Measurements from ENCODE around the gene DNAAF5. TPM values are rescaled to one million over a fixed set of nuclear protein-coding genes. Genes with fewer than 3 reads are reported as not detected.
"Not testable (repeated sequence)": the region's sequence is repeated elsewhere in the genome, so short reads cannot be mapped to it uniquely, and the experiment has no call there.

DNAAF5 gene
- total and polyA plus RNA-seq, 2 donors: 8.3 to 9.2 TPM

DNA sequence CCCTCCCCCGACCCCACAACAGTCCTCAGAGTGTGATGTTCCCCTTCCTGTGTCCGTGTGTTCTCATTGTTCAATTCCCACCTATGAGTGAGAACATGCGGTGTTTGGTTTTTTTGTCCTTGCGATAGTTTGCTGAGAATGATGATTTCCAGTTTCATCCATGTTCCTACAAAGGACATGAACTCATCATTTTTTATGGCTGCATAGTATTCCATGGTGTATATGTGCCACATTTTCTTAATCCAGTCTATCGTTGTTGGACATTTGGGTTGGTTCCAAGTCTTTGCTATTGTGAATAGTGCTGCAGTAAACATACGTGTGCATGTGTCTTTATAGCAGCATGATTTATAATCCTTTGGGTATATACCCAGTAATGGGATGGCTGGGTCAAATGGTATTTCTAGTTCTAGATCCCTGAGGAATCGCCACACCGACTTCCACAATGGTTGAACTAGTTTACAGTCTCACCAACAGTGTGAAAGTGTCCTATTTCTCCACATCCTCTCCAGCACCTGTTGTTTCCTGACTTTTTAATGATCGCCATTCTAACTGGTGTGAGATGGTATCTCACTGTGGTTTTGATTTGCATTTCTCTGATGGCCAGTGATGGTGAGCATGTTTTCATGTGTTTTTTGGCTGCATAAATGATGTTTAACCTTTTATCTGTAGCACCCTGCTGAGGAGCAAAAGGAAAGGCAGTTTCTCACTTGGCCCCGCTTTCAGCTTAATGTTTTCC, 70.1 kb downstream of the DNAAF5 start:
- H3K27me3 ChIP-seq (ENCODE audit: control insufficient read depth in 2 of 2, insufficient read depth in 1 of 2, low read length in 1 of 2); DNase-seq (ENCODE audit: low read depth in 6 of 9, low spot score in 9 of 9); H3K27ac ChIP-seq (ENCODE audit: low read depth in 1 of 2, low read length in 1 of 2); H3K36me3 ChIP-seq (ENCODE audit: control insufficient read depth in 2 of 2, insufficient read depth in 2 of 2, low read length in 1 of 2); H3K9me3 ChIP-seq (ENCODE audit: control insufficient read depth in 2 of 2, insufficient read depth in 1 of 2, low read length in 1 of 2); H3K4me3 ChIP-seq (ENCODE audit: low read length in 2 of 2); H3K4me1 ChIP-seq (ENCODE audit: control insufficient read depth in 2 of 2, insufficient read depth in 2 of 2, low read length in 2 of 2): not testable (repeated sequence)
- 83% methylated on average over 8 of the region's 10 CpGs for WGBS

DNA sequence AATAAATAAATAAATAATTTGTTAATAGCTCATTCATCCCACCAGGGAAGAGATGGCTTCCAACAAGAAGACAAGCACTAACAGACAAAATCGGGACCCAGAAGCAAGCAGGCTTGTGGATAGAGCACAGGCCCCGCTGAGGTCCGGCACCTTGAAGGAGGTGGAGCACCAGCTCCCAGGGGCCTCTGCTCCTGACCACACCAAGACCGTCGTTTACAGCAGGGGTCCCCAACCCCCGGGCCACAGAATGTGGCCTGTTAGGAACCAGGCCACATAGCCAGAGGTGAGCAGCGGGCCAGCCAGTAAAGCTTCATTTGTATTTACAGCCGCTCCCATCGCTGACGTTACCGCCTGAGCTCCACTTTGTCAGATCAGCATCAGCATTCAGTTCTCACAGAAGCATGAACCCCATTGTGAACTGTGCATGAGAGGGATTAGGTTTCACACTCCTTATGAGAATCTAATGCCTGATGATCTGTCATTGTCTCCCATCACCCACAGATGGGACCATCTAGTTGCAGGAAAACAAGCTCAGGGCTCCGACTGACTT, 72.5 kb downstream of the DNAAF5 start:
- no peak for DNase-seq (ENCODE audit: low read depth in 6 of 9, low spot score in 9 of 9)
- WGBS: 98% methylated on average over 12 of the region's 12 CpGs
- H3K27me3 ChIP-seq (ENCODE audit: control insufficient read depth in 2 of 2, insufficient read depth in 1 of 2, low read length in 1 of 2): no peaks in the 10 kb centered on the region
- H3K36me3 ChIP-seq (ENCODE audit: control insufficient read depth in 2 of 2, insufficient read depth in 2 of 2, low read length in 1 of 2): no peaks in the 10 kb centered on the region
- peaks cover 0 to 1% of the 10 kb centered on the region in 2 donors for H3K9me3 ChIP-seq (ENCODE audit: control insufficient read depth in 2 of 2, insufficient read depth in 1 of 2, low read length in 1 of 2)
- H3K27ac ChIP-seq (ENCODE audit: low read depth in 1 of 2, low read length in 1 of 2): no peak overlapping the region
- no peak overlapping the region for H3K4me3 ChIP-seq (ENCODE audit: low read length in 2 of 2)
- no peaks in the 10 kb centered on the region for H3K4me1 ChIP-seq (ENCODE audit: control insufficient read depth in 2 of 2, insufficient read depth in 2 of 2, low read length in 2 of 2)

GRCh38 chr7:800692-801091, 74.2 kb downstream of the DNAAF5 start:
- Histone ChIP-seq H3K27ac (ENCODE audit: low read depth in 1 of 2, low read length in 1 of 2) (no peak overlapping the region), H3K4me3 (ENCODE audit: low read length in 2 of 2) (no peak overlapping the region), H3K4me1 (ENCODE audit: control insufficient read depth in 2 of 2, insufficient read depth in 2 of 2, low read length in 2 of 2) (no peaks in the 10 kb centered on the region), H3K36me3 (ENCODE audit: control insufficient read depth in 2 of 2, insufficient read depth in 2 of 2, low read length in 1 of 2) (no peaks in the 10 kb centered on the region), H3K27me3 (ENCODE audit: control insufficient read depth in 2 of 2, insufficient read depth in 1 of 2, low read length in 1 of 2) (peaks cover 0 to 10% of the 10 kb centered on the region in 2 donors), H3K9me3 (ENCODE audit: control insufficient read depth in 2 of 2, insufficient read depth in 1 of 2, low read length in 1 of 2) (peaks cover 0 to 4% of the 10 kb centered on the region in 2 donors)
- DNase-seq (ENCODE audit: low read depth in 6 of 9, low spot score in 9 of 9): no peak
- 98% methylated on average over 7 of the region's 7 CpGs for WGBS

DNA sequence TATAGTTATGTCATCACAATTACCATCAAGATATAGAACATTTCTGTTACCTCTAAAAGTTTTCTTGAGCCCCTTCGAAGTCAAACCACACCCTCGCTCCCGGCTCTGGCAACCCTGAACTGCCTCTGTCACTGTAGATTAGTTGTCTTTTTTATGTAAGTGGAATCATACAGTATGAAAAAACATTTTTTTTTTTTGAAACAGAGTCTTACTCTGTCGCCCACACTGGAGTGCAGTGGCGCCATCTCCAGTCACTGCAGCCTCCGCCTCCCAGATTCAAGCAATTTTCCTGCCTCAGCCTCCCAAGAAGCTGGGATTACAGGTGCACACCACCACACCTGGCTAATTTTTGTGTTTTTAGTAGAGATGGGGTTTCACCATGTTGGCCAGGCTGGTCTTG, 74.9 kb downstream of the DNAAF5 start:
- not testable (repeated sequence) for H3K27ac ChIP-seq (ENCODE audit: low read depth in 1 of 2, low read length in 1 of 2); H3K4me3 ChIP-seq (ENCODE audit: low read length in 2 of 2); H3K9me3 ChIP-seq (ENCODE audit: control insufficient read depth in 2 of 2, insufficient read depth in 1 of 2, low read length in 1 of 2); DNase-seq (ENCODE audit: low read depth in 6 of 9, low spot score in 9 of 9); H3K27me3 ChIP-seq (ENCODE audit: control insufficient read depth in 2 of 2, insufficient read depth in 1 of 2, low read length in 1 of 2); H3K4me1 ChIP-seq (ENCODE audit: control insufficient read depth in 2 of 2, insufficient read depth in 2 of 2, low read length in 2 of 2); H3K36me3 ChIP-seq (ENCODE audit: control insufficient read depth in 2 of 2, insufficient read depth in 2 of 2, low read length in 1 of 2)
- WGBS: 80% methylated on average over 6 of the region's 6 CpGs

DNA sequence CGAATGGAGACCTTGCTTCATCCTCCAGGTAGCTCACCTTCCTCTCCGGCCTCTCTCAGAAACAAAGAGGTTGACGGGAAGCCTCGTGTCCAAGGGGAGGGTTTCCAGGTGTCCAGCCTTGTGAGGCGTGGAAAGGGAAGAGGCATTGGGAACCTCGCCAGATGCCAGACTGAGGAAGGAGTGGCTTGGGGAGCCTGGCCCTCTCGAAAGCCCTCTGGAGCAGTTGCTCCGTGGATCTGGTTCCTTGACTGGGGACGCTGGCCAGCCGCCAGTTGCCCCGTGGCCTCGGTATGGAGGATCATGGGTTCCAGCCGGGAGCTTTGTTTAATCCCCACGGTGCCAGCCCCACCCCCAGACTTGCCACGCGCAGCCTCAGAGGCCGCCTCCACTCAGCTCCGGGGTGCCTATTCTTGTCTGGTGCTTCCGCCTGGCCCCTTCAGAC, 75.5 kb downstream of the DNAAF5 start:
- DNase-seq (ENCODE audit: low read depth in 6 of 9, low spot score in 9 of 9): no peak
- Histone ChIP-seq H3K27me3 (ENCODE audit: control insufficient read depth in 2 of 2, insufficient read depth in 1 of 2, low read length in 1 of 2) (peaks cover 0 to 10% of the 10 kb centered on the region in 2 donors), H3K36me3 (ENCODE audit: control insufficient read depth in 2 of 2, insufficient read depth in 2 of 2, low read length in 1 of 2) (no peaks in the 10 kb centered on the region), H3K4me1 (ENCODE audit: control insufficient read depth in 2 of 2, insufficient read depth in 2 of 2, low read length in 2 of 2) (no peaks in the 10 kb centered on the region), H3K4me3 (ENCODE audit: low read length in 2 of 2) (no peak overlapping the region), H3K27ac (ENCODE audit: low read depth in 1 of 2, low read length in 1 of 2) (no peak overlapping the region), H3K9me3 (ENCODE audit: control insufficient read depth in 2 of 2, insufficient read depth in 1 of 2, low read length in 1 of 2) (peaks cover 0 to 4% of the 10 kb centered on the region in 2 donors)
- WGBS: 86% methylated on average over 19 of the region's 19 CpGs

DNA sequence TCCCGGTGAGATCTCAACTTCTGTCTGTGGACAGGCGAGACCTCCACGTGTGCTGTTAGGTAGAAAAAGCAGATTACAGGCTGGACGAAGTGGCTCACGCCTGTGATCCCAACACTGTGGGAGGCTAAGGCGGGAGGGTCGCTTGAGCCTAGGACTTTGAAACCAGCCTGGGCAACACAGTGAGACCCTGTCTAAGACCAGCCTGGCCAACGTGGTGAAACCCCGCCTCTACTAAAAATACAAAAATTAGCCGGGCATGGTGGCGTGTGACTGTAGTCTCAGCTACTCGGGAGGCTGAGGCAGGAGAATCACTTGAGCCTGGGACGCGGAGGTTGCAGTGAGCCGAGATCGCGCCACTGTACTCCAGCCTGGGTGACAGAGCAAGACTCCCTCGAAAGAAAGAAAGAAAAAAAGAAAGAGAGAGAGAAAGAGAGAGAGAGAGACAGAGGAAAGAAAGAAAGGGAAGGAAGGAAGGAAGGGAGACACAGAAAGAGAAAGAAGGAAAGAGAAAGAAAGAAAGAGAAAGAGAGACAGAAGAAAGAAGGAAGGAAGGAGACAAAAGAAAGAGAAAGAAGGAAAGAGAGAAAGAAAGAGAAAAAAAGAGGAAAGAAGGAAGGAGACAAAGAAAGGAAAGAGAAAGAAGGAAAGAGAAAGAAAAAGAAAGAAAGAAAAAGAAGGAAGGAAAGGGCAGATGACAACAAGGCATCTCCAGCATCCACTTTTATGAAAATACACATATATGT, 76.2 kb downstream of the DNAAF5 start:
- Histone ChIP-seq H3K9me3 (ENCODE audit: control insufficient read depth in 2 of 2, insufficient read depth in 1 of 2, low read length in 1 of 2) (peaks cover 0 to 4% of the 10 kb centered on the region in 2 donors), H3K27ac (ENCODE audit: low read depth in 1 of 2, low read length in 1 of 2) (no peak overlapping the region), H3K4me1 (ENCODE audit: control insufficient read depth in 2 of 2, insufficient read depth in 2 of 2, low read length in 2 of 2) (no peaks in the 10 kb centered on the region), H3K27me3 (ENCODE audit: control insufficient read depth in 2 of 2, insufficient read depth in 1 of 2, low read length in 1 of 2) (peaks cover 0 to 10% of the 10 kb centered on the region in 2 donors), H3K4me3 (ENCODE audit: low read length in 2 of 2) (no peak overlapping the region), H3K36me3 (ENCODE audit: control insufficient read depth in 2 of 2, insufficient read depth in 2 of 2, low read length in 1 of 2) (no peaks in the 10 kb centered on the region)
- 91% methylated on average over 18 of the region's 18 CpGs for WGBS
- DNase-seq (ENCODE audit: low read depth in 6 of 9, low spot score in 9 of 9): no peak

DNA sequence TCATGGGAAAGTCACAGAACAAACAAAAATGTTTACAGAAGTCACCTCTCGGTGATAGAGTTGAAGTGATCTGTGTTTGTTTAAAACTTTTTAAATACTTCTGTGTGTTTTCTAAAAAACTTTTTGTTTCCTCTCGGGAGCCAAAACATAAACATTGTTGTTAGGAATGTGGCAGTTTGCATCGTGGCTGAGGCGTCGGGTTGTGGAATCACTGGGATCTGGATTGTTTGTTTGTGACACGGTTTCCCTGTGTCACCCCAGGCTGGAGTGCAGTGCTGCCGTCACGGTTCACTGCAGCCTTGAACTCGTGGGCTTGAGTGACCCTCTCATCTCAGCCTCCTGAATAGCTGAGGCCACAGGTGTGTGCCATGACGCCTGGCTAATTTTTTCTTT, 76.7 kb downstream of the DNAAF5 start:
- Histone ChIP-seq H3K36me3 (ENCODE audit: control insufficient read depth in 2 of 2, insufficient read depth in 2 of 2, low read length in 1 of 2) (no peaks in the 10 kb centered on the region), H3K4me1 (ENCODE audit: control insufficient read depth in 2 of 2, insufficient read depth in 2 of 2, low read length in 2 of 2) (no peaks in the 10 kb centered on the region), H3K27ac (ENCODE audit: low read depth in 1 of 2, low read length in 1 of 2) (no peak overlapping the region), H3K4me3 (ENCODE audit: low read length in 2 of 2) (no peak overlapping the region), H3K9me3 (ENCODE audit: control insufficient read depth in 2 of 2, insufficient read depth in 1 of 2, low read length in 1 of 2) (peaks cover 0 to 7% of the 10 kb centered on the region in 2 donors), H3K27me3 (ENCODE audit: control insufficient read depth in 2 of 2, insufficient read depth in 1 of 2, low read length in 1 of 2) (peaks cover 0 to 11% of the 10 kb centered on the region in 2 donors)
- no peak for DNase-seq (ENCODE audit: low read depth in 6 of 9, low spot score in 9 of 9)
- WGBS: 86% methylated on average over 10 of the region's 10 CpGs

DNA sequence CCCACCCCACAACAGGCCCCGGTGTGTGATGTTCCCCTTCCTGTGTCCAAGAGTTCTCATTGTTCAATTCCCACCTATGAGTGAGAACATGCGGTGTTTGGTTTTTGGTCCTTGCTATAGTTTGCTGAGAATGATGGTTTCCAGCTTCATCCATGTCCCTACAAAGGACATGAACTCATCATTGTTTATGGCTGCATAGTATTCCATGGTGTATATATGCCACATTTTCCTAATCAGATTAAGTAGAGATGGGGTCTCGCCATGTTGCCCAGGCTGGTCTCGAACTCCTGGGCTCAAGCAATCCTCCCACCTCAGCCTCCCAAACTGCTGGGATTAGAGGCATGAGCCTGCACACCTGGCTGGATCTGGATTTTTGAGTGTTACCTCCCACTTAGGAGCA, 77.3 kb downstream of the DNAAF5 start:
- H3K36me3 ChIP-seq (ENCODE audit: control insufficient read depth in 2 of 2, insufficient read depth in 2 of 2, low read length in 1 of 2); DNase-seq (ENCODE audit: low read depth in 6 of 9, low spot score in 9 of 9); H3K27ac ChIP-seq (ENCODE audit: low read depth in 1 of 2, low read length in 1 of 2); H3K4me3 ChIP-seq (ENCODE audit: low read length in 2 of 2); H3K4me1 ChIP-seq (ENCODE audit: control insufficient read depth in 2 of 2, insufficient read depth in 2 of 2, low read length in 2 of 2): not testable (repeated sequence)
- H3K27me3 ChIP-seq (ENCODE audit: control insufficient read depth in 2 of 2, insufficient read depth in 1 of 2, low read length in 1 of 2): peaks cover 0 to 14% of the 10 kb centered on the region in 2 donors
- WGBS: 89% methylated on average over 4 of the region's 4 CpGs
- peaks cover 0 to 11% of the 10 kb centered on the region in 2 donors for H3K9me3 ChIP-seq (ENCODE audit: control insufficient read depth in 2 of 2, insufficient read depth in 1 of 2, low read length in 1 of 2)

DNA sequence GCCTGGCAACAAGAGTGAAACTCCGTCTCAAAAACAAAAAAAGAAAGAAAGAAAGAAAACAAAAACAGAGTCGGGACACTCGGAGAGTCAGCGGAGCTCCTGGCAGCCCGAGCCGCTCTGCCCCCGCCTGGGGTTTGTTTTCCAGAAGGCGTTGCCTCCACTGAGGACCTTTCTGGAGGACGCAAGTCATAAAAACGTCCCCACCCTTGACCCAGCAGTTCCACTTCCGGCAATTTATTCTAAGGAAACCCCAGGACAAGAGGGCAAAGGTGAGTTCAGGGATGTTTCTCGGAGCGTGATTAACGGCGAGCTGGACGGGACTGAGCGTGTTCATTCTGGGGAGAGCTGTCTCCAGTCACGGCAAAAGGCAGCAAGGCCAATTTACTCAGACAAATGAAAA, 78.8 kb downstream of the DNAAF5 start:
- 66% methylated on average over 18 of the region's 18 CpGs for WGBS
- Histone ChIP-seq H3K27me3 (ENCODE audit: control insufficient read depth in 2 of 2, insufficient read depth in 1 of 2, low read length in 1 of 2) (peaks cover 0 to 14% of the 10 kb centered on the region in 2 donors), H3K36me3 (ENCODE audit: control insufficient read depth in 2 of 2, insufficient read depth in 2 of 2, low read length in 1 of 2) (no peaks in the 10 kb centered on the region), H3K27ac (ENCODE audit: low read depth in 1 of 2, low read length in 1 of 2) (no peak overlapping the region), H3K9me3 (ENCODE audit: control insufficient read depth in 2 of 2, insufficient read depth in 1 of 2, low read length in 1 of 2) (peaks cover 0 to 18% of the 10 kb centered on the region in 2 donors), H3K4me1 (ENCODE audit: control insufficient read depth in 2 of 2, insufficient read depth in 2 of 2, low read length in 2 of 2) (no peaks in the 10 kb centered on the region), H3K4me3 (ENCODE audit: low read length in 2 of 2) (no peak overlapping the region)
- DNase-seq (ENCODE audit: low read depth in 6 of 9, low spot score in 9 of 9): no peak
